CD4-positive, alpha-beta T cell treated with Interleukin-15 for 1 hour (primary cell): ENCODE data around the gene UBE2S.
"Not testable (repeated sequence)": the region's sequence is repeated elsewhere in the genome, so short reads cannot be mapped to it uniquely, and the experiment has no call there.

Source experiments
- DNase-seq: peaks from one replicate; pipeline ENCODE4 v3.0.0-alpha.2; 2020

Gene UBE2S

GRCh38 chr19:55402509-55402908 lies 5.1 kb downstream of the UBE2S start:
- no peak for DNase-seq

GRCh38 chr19:55401390-55401789 lies 6.2 kb downstream of the UBE2S start:
- DNase-seq, result not testable (repeated sequence)

GRCh38 chr19:55400281-55401087 lies 7.1 kb downstream of the UBE2S start:
- no peak for DNase-seq

GRCh38 chr19:55398200-55398925 lies 9.2 kb downstream of the UBE2S start:
- DNase-seq, result no peak

- no peak for DNase-seq
Observed at GRCh38 chr19:55392820-55393761, 14.5 kb downstream of the UBE2S start.

GRCh38 chr19:55391702-55392615 lies 15.6 kb downstream of the UBE2S start:
- no peak for DNase-seq

- no peak for DNase-seq
Observed at GRCh38 chr19:55391191-55391670, 16.4 kb downstream of the UBE2S start.

GRCh38 chr19:55390461-55390880 lies 17.1 kb downstream of the UBE2S start:
- DNase-seq, result no peak

- no peak for DNase-seq
Observed at GRCh38 chr19:55389386-55390317, 17.9 kb downstream of the UBE2S start.

- no peak for DNase-seq
Observed at GRCh38 chr19:55387736-55388497, 19.7 kb downstream of the UBE2S start.

- no peak for DNase-seq
Observed at GRCh38 chr19:55386493-55386971, 21.1 kb downstream of the UBE2S start.

- peak; percentile 99 for DNase-seq
Observed at GRCh38 chr19:55385724-55386492, 21.7 kb downstream of the UBE2S start, which contains the start of gene RPL28. TSS of gene RPL28 (plus strand) at chr19:55385932. CDS start at chr19:55386358, 426 bp downstream.

- peak; percentile 95 for DNase-seq
Observed at GRCh38 chr19:55384920-55385723, 22.5 kb downstream of the UBE2S start.

GRCh38 chr19:55384131-55384919 lies 23.3 kb downstream of the UBE2S start, which contains the start of gene TMEM238:
TSS of gene TMEM238 (minus strand) at chr19:55384292. CDS start at chr19:55384259, 33 bp downstream.
- no peak for DNase-seq

GRCh38 chr19:55383279-55384130 lies 24.1 kb downstream of the UBE2S start:
- peak; percentile 41 for DNase-seq
